ENCODE measurements around the gene SEBOX.

The SEBOX gene

GRCh38 chr17:28364665-28365363, at the start of gene SEBOX:
Gene SEBOX (minus strand): TSS chr17:28365199. CDS start chr17:28365151, 48 bp downstream.
- no peak for DNase-seq (ENCODE audit: low spot score)

DNA sequence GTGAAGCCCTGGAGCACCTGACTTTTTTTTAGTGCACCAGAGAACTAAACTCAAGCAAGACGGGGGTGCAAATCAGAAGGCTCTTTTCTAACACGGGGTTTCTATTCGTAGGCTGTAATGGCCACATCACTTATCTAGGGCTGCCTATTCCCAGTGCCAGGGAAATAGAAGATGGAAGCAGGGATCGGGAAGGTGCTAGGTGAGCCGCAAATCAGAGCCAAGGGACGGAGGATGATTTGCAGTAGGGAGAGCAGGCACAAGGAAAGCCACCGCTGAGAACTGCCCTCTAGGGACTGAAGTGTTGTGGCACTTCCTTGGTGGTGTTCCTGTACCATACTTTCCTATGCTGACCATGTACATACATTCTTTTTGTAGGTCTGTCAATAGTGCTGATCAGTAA, 48.8 kb upstream of the SEBOX start:
- no peak for DNase-seq (ENCODE audit: low spot score)

- no peak for DNase-seq (ENCODE audit: low spot score)
Observed at GRCh38 chr17:28412099-28412498, 47.1 kb upstream of the SEBOX start.

DNA sequence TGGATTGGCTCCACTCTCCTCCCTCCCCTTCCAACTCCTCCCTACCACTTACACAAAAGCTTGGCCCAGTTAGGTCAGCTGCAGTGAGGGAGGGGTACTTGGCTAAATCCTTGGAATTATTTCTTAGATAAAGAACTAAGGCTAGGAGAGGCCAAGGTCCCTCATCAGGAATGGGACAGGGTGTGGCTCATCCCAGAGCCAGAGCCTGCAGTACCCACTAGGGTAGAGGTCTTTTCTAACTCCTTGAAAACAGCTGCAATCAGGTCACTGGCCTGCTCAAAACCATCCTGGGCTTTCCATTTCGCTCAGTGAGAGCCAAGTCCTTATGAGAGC, 42.9 kb upstream of the SEBOX start:
- no peak for DNase-seq (ENCODE audit: low spot score)

DNA sequence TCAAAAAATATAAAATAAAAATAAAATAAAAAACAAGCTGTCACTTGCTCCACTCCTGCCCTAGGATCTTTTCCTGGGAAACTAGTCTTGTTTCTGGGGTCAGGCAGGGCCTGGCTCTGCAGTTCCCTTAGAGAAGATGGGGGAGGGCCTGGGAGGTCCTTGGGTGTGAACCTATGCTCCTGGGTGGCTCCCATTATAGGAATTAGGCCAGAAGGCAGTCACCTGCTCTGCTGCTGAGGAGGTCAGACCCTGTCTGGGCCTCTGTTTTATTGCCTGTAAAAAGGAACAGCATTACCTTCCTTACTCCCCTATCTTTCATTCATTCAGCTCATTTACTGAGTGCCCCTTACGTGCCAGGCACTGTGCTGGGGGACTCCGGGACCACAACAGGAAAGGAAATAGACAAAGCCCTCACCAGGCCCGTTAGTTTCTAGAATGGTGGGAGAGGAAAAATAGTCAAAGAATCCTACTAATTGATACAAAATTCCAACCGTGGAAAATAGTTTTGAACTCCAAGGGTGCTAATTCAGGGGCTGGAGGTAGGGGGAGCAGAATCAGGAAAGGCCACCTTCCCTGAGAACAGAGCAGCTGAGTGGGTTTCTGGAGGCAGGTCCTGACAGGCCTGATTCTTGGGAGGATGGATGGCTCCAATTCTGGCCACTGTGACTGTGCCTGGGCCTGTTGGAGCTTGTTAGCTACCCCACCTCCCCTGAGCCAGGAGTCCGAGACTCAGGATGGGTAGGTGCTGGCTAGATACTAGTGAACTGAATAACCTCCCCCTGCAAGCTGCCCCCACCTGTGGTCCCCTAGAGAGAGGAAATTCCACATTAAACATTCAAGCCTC, 42.4 kb upstream of the SEBOX start:
- no peak for DNase-seq (ENCODE audit: low spot score)

GRCh38 chr17:28406473-28406814, 41.4 kb upstream of the SEBOX start:
- no peak for DNase-seq (ENCODE audit: low spot score)

DNA sequence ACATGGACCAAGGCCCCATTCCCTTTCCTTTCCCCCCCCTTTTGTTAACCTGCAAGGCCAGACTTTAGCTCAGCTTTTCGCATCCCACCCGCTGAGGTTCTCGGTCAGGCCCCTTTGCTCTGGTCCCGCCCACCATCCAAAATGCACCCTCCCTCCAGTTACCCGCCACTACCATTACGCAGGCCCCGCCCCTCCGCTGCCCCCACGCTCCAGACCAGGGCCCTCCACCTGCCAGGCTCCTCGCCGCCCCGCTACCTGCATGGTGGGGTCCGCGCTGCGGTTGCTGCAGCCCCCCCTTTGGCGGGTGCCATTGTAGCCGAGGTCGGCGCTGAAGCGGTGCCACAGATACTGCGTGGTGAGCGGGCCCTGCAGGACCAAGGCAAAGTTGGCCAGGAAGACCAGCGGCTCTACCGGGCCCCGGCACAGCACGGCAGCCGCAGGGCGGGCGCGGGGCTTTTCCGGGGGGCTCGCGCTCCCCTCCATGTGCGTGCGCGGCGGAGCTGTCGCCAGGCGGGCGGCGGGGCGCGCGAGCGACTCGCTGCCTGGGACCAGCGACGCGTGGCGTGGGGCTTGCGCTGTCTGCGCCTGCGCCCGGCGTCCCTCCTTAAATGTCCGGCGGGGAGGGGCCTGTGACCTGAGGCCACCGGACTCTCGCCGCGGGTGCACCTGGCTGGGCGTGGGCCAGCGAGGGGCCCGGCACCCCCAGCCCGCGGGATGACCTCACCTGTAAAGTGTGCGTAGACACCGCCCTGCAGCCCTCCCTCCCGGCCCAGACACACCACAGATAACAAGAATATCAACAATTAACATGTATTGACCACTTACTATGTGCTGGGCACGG, 40.9 kb upstream of the SEBOX start, which contains the start of gene SLC46A1:
Gene SLC46A1 (minus strand): TSS at position 581 of the 841 bp plus-strand sequence. CDS start 98 bp downstream, at position 483.
- peak; percentile 46 for DNase-seq (ENCODE audit: low spot score)

GRCh38 chr17:28404812-28405570, 40.0 kb upstream of the SEBOX start:
- DNase-seq (ENCODE audit: low spot score): no peak

- no peak for DNase-seq (ENCODE audit: low spot score)
Observed at GRCh38 chr17:28404461-28404811, 39.4 kb upstream of the SEBOX start.

- DNase-seq (ENCODE audit: low spot score): no peak
Observed at GRCh38 chr17:28404007-28404406, 39.0 kb upstream of the SEBOX start.

DNA sequence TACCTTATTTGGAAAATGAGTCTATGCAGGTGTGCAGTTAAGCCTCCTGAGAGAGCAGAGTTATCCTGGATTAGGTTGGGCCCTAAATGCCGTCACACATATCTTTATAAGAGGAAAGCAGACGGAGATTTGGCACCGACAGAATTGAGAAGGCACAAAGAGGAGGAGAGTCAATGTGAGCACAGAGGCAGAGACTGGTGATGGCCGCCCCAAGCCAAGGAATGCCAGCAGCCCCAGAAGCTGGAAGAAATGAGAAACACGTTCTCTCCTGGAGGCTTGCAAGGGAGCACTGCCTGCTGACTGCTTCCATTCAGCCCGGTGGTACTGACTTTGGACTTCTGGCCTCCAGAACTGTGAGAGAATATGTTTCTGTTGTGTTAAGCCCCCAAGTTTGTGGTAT, 37.8 kb upstream of the SEBOX start:
- no peak for DNase-seq (ENCODE audit: low spot score)

GRCh38 chr17:28402224-28402630, 37.2 kb upstream of the SEBOX start:
- DNase-seq (ENCODE audit: low spot score): no peak

GRCh38 chr17:28399808-28400207, 34.8 kb upstream of the SEBOX start:
- no peak for DNase-seq (ENCODE audit: low spot score)

- DNase-seq (ENCODE audit: low spot score): no peak
Observed at GRCh38 chr17:28398280-28398981, 33.4 kb upstream of the SEBOX start.

DNA sequence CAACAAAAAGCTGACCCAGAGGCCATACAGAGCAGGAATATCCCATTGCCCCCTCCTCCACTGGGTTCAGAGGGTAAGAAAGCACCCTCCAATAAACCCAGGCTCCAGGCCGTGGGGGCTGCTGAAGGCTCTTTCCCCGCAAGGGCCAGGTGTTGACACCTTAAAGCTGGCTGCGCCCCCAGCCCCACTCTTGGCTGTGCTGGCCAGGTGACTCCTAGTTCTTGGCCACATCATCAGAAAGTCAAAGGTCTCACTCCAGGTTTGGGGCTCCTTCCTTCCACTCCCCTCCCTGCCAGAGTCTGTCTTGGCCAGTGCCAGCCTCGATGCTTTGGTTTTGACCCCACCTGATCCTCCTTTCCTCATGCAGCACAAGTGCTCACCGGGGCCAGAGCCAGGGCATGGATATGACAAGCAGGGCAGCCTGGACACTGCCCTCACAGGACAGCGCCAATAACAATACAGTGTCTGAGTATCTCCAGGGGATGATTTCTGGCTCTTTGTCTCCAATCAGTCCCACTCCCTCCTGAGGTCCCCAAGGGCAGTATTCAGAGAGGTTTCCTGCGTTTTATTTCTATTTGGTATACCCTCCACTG, 32.8 kb upstream of the SEBOX start:
- no peak for DNase-seq (ENCODE audit: low spot score)

DNA sequence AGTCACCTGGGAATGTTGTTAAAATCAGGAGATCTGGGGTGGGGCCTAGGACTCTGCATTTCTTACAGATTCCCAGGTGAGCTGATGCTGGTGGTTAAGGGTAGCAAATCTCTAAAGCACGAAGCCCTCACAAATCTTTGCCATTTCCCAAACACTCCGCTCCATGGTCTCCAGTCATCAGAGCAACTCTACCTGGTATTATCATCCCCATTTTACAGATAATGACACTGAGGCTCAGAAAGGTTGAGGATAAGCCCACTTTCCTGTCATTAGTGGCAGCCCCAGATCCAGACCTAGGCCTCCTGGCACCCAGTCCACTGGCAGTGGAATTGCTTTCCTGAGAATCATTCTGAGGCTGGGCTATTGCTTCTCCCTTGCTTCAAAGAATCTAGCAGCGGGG, 32.3 kb upstream of the SEBOX start:
- DNase-seq (ENCODE audit: low spot score): no peak

DNA sequence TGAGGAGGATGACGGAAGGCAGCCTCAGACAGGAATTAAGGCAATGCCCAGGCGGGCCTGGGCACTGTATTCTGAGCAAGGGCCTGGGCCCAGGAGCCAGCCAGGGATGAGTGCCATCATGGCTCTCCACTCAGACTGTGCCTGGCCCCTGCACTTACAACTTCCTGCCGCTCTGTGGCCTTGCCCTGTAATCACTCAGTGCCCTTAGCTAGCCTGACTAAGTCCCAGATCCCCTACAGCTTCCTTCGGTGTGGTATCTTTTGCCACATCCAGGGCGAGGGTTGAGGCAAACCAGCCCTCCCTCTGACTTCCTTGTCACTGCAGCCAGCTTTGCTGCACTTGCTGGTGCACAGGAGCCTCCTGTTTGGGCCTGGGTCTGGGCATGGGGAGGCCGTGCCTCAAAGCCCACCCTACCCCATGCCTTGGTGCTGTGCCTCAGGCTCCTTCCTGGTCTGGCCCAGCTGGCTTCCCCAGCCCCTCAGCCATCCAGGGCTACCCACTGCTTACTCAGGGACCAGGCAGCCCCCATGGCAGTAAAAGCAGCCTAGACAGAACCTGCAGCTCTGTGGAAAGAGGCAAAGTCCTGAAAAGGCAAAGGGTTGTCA, 31.7 kb upstream of the SEBOX start:
- DNase-seq (ENCODE audit: low spot score): no peak

DNA sequence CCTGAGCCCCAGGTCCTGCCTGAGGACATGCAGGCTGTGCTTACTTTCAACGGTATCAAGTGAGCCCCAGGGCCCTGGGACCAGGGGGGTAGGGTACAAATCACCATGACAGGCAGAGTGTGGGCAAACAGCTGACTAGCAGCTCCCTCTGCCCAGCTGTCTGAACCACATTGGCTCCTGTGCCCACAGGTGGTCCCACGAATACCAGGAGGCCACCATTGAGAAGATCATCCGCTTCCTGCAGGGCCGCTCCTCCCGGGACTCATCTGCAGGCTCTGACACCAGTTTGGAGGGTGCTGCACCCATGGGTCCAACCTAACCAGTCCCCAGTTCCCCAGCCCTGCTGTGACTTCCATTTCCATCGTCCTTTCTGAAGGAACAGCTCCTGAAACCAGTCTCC, 31.0 kb upstream of the SEBOX start:
- DNase-seq (ENCODE audit: low spot score): no peak

- no peak for DNase-seq (ENCODE audit: low spot score)
Observed at GRCh38 chr17:28395426-28395825, 30.4 kb upstream of the SEBOX start.

DNA sequence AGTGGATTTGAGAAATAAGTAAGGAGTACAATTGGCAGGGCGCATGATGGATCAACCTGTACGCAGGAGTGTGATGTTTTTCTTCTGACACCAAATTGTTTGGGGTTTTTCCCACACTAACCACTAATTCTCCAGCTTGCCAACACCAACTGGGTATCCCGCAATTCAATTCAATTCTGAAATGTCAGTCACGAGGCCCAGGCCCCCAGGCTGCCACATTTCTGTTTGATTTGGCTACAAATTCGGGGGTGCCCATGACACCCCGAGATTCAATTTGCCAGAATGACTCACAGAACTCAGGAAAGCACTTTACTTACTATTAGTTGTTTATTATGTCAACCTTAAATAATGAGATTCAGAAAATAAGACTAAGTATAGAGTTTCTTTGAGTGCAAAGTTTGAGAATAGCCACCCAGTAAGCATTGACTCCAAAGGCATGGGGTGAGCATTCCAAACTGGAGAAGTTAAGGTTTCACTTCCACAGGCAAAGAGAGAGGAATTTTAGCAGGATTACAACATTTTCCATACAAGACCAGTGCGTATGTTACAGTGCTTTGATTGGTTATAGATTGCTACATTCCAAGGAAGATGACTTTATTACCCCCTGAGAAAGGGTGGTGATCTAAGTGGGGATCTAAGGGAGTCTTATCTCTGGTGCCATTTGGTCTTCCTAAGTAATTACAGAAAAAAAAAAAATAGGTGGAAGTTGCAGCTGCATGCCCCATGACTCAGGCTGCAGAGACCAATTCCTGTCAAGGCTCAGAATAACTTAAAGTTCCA, 29.5 kb upstream of the SEBOX start:
- no peak for DNase-seq (ENCODE audit: low spot score)

Data from activated CD4-positive, alpha-beta T cell treated with anti-CD3 and anti-CD28 coated beads, Interleukin-2, Interleukin-4, amounts not matched to agents 100 ng/mL and 50 ng/mL, durations not matched to agents 16 hours and 8 hours (primary cell).